HG03025 (cell line): ENCODE results near the gene GTF2B.
"Not testable (repeated sequence)": the region's sequence is repeated elsewhere in the genome, so short reads cannot be mapped to it uniquely, and the experiment has no call there.

Experiments
- ATAC-seq: cut with Tn5 transposase; IDR thresholded peaks from one replicate; pipeline ENCODE4 v1.9.1; 2021; ENCODE audit warnings: mild to moderate bottlenecking, moderate library complexity; ENCODE audit not compliant: unreplicated experiment, low FRiP score

GTF2B gene

DNA sequence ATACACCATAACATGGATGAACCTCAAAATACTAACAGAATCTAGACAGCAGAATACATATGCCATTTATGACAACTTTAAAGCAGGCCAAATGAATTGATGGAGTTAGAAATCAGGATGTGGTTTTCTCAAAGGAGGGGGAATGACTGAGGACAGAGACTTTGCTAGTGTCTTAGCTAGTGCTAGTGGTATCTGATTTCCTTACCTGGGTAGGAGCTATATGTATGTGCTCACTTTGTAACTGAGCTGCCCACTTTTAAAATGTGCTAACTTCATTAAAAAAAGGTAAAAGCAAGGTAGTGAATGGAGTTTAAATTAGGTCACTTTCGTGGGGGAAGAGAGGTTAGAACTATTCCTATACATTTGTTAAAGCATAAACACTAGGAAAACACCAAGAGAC lies 2.6 kb downstream of the GTF2B start:
- no peak for ATAC-seq

DNA sequence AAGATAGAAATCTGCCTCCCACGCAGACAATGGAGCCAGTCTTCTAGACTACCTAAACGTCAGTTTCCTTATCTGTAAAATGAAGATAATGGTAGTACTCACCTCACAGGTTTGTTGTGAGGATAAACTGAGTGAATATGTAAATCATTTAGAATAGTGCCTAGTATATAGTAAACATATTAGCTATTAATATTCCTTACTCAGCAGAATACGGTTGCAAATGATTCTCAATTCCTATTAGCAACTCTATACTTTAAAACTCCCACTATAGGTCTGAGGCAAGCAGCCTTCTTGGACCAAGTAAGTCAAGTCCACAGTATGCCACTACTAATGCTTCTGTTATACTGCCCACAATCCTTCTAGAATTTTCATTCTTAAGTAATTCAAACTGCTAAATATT lies 5.4 kb downstream of the GTF2B start:
- no peak for ATAC-seq

DNA sequence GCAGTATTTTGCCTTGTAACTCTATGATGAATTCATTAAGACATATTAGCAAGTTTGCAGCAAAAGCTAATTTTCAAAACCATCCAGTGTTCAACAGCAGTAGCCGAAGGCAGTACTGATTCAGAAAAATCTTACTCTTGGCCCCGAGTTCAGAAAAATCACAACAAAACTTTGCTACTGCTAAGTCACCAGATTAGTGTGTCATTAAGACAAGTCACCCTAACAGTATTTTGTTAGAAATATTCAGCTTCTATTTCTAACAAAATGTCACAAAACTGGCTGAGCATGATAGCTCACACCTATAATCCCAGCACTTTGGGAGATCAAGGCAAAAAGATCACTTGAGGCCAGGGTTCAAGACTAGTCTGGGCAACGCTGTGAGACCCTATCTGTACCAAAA lies 8.2 kb downstream of the GTF2B start:
- no peak for ATAC-seq

DNA sequence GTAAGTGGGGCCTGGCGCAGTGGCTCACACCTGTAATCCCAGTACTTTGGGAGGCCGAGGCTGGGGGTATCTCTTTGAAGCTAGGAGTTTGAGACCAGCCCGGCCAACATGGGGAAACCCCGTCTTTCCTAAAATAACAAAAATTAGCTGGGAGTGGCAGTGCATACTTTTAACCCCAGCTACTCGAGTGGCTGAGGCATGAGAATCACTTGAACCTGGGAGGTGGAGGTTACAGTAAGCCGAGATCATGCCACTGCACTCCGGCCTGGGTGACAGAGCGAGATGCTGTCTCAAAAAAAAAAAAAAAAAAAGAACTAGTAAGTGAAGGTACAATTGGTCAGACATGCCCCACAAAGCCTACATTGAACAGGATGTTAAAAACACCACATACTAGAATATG lies 10.7 kb downstream of the GTF2B start:
- ATAC-seq = not testable (repeated sequence)

DNA sequence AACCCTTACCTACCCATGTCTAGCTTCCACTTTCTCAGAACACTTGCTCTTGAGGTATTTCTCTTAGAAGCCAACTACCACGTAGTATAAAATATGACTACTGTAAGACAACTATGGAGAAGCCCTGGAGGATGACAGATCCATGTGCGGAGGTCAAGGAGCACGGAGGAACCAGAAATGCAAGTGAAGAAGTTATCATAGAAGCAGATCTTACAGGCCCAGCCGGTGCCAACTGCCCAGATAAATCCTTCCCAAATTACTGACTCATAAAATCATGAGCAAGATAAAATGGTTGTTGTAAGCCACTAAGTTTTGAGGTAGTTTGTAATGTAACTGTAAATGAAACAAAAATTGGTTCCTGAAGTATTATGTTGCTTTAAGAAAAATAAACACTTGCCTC lies 12.6 kb downstream of the GTF2B start:
- no peak for ATAC-seq

DNA sequence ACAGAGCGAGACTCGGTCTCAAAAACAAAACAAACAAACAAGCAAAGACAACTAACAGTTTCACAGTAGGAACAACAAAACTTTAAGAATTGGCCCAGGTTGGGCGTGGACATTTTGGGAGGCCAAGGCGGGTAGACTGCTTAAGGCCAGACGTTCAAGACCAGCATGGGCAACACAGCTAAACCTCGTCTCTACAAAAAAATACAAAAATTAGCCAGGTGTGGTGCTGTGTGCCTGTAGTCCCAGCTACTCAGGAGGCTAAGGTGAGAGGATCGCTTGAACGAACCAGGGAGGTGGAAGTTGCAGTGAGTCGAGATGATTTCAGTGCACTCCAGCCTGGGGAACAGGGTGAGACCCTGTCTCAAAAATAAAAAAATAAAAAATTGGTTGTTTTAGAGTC lies 13.5 kb downstream of the GTF2B start:
- no peak for ATAC-seq

DNA sequence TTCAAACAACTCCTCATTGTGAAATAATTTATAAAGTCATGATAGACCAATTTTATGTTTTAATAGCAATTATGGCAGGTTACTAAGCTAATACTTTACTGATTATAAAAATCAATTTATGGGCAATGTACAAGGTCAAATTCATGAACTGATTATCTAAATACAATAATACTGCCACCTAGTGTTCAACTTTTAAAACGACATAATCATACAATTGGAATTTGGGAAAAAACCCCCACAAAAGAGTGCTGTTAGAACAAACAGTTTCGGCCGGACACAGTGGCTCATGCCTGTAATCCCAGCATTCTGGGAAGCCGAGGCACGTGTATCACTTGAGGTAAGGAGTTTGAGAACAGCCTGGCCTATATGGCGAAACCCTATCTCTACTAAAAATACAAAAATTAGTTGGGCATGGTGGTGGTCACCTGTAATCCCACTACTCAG lies 14.0 kb downstream of the GTF2B start:
- ATAC-seq = no peak

DNA sequence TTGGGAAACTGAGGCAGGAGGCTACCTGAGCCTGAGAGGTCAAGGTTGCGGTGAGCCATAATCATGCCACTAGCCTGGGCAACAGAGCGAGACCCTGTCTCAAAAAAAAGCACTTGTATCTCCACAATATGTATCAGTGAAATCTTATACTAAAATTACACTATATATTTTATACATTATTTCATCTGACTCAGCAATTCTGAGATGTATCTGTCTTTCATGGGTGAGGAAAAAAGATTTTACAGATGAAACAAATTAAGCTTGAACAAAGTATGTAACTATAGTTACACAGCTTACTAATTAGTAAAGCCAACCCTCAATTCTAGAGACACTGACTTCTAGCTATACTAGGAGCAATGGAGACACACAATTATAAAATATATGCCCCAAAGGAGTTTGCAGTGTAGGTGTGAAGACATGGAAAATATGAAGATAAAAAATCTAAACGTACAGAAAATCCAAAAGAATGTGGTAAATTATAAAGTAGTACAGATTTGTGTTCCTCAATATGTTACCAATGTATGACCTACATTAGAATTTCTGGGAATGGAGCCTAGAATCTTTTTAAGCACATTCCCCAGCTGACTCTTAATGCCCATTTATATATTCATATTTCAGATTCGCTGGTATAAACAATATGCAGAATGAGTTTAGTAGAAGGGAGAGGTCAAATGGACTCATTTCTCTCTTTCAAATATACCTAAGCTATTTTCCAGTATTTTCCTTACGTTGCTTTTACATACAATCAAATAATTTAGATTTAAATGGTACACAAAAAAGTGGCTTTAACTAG lies 14.6 kb downstream of the GTF2B start:
- ATAC-seq = no peak

DNA sequence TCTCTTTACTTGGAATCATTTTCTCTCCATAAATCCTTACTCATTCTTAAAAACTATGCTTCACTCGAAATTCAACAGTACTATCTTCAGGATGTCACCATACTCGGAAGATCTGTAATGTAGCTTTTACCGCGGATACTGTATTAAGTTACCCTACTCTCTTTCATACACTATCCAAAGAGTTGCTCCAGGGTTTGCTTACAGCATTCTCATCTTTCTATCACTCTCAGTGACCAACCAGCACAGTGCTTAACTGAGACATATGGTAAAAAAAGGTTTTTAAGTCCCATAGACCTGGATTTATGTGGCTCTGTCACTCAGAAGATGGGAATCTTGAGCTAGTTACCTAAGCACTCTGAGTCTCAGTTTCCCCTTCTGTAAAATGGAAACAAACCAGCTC lies 15.8 kb downstream of the GTF2B start:
- no peak for ATAC-seq

DNA sequence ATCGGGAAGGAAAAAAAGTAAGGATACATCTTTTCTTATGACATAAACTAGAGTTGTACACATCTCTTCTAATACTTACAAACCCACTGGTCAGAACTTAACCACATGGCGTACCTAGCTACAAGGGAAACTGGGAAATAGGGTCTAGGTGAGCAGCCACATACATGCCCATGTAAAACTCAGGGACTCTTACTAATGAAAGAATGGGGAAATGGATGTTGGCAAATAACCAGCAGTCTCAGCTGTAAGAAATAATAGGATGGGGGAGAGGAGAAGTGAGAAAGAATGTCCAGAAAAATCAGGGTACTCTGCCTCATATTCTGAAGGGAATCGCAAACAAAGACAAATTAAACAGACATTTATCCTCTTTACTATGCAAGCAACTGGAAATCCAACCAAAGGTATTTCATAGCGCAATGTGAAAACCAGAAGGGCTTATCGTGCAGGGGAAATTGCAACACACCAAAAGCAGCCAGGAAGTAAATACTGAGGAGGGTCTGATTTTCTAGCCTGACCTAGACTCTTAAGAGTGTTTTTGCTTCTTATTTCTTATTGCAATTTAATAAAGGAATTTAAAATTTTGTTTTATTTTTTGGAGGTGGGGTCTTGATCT lies 17.5 kb downstream of the GTF2B start:
- no peak for ATAC-seq

DNA sequence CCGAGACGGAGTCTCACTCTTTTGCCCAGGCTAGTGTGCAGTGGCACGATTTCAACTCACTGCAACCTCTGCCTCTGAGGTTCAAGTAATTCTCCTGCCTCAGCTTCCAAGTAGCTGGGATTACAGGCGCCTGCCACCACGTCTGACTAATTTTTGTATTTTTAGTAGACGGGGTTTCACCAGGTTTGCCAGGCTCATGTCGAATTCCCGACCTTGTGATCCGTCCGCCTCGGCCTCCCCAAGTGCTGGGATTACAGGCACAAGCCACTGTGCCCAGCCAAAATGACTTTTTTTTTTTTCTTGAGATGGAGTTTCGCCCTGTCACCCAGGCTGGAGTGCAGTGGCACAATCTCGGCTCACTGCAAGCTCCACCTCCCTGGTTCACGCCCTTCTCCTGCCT lies 21.7 kb downstream of the GTF2B start:
- not testable (repeated sequence) for ATAC-seq

DNA sequence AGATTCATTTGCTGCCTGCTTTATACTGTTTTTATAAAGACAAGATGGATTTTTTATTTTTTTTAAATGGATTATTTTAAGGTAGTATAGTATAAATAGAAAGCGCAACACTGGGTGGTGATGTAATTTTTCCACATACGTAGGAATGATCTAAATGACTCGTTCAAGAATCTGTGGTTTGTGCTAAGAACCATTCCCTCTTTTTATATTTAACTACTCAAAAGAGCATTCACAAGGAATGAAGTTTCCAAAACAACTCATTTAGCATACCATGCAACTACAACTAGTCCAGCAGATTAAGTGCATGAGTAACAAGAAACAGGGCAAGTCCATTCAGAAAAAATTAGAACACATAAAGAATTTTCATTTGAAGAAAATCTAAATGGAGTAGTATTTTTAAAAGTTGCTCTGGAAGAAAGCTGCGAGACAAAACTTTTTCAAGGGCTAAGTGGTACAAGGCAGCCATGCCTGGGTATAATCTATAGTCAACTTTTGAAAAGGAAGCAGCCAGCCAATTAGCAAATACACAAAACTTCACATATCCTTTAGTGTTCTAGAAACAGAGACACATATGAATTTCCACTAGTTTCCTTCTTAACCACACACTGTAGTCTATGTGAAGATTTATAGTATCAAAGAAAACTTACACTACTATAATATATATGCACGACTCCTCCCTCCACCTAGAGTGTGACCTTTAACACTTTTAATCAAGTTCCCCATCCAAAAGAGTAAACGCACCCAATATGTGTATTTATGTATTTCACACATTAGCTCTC lies 23.4 kb downstream of the GTF2B start:
- ATAC-seq = no peak

DNA sequence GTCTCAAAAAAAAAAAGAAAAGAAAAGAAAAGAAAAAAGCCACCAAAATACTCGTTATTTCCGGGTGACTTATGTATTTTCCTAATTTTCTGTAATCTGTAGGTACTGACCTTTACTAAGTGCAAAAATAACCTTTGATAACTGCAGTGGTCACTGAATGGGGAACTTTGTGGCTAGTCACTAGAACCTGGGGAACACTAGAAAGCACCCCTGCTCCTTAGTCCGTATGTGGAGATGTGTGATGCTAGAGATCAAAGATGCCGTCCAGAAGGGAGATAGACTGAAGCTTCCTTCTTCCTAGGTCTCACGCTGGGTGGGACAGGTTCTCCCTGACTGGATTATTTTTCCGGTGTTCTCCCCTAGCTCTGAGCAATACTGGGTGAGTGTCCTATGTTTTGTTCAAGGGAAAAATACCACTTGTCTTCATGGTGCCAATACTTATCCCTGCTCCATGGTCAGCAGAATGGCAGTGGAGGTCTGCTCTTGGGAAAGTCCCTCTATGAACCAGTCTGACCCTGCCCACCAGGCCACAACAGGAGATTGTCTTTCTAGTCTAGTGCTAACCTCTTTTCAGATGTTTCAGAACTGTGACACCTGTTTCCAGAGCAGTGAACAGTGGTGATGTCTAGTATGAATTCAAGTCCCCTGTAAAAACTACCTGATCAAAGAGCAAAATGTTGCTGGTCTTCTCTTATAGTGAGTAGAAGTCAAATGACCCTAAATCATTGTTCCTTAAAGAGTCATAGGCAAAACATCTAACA lies 39.9 kb downstream of the GTF2B start:
- ATAC-seq = no peak

DNA sequence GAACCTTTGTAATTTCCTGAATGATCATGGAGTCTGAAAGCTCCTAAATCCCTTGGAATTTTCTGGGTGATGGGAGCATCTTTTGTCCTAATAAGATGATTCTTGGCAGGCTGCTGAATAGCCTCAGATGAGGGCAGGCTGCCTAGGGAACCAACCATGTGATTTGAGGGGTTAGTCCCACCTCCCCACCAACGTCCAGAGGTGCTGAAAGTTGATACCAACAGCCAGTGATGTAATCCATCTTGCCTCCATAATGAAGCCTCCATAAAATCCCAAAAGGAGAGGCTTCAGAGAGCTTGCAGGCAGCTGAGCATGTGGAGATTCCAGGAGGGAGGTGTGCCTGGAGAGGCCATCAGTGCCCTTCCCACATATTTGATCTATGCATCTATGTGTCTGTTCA lies 43.7 kb downstream of the GTF2B start:
- no peak for ATAC-seq

DNA sequence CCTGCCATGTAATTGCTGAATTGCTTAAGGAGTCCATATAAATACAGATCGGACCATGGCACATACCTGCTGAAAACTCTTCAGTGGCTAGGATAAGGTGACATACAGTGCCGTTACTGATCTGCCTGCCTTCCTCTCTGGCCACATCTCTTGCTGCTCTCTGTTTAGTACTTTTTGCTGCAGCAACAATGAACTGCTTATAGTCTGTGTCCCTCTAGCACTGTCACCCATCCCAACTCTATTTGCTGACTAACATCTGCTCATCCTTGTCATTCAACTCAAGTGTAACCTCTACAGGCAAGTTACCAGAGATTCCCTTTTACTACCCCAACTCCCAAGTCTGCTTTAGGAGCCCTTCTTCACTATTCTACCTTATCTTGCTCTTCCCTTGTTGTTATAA lies 65.6 kb downstream of the GTF2B start:
- ATAC-seq = no peak

DNA sequence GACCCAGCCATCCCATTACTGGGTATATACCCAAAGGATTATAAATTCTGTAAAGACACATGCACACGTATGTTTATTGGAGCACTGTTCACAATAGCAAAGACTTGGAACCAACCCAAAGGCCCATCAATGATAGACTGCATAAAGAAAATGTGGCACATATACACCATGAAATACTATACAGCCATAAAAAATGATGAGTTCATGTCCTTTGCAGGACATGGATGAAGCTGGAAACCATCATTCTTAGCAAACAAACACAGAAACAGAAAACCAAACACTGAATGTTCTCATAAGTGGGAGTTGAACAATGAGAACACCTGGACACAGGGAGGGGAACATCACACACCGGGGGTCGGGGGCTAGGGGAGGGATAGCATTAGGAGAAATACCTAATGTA lies 71.7 kb downstream of the GTF2B start:
- not testable (repeated sequence) for ATAC-seq

DNA sequence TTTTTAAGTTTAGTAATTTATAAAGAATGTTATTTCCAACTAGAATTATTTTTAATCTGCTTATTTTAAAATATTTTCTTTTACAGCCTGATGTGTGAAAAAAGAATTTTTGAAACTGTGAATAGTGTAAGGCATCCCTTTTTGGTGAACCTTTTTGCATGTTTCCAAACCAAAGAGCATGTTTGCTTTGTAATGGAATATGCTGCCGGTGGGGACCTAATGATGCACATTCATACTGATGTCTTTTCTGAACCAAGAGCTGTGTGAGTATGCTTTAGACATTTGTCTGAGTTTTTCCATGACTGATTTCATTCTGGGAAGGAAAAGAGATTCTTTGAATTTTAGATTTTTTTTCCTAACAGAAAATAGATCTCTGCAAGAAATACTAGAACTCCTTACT lies 77.9 kb downstream of the GTF2B start:
- ATAC-seq = no peak

DNA sequence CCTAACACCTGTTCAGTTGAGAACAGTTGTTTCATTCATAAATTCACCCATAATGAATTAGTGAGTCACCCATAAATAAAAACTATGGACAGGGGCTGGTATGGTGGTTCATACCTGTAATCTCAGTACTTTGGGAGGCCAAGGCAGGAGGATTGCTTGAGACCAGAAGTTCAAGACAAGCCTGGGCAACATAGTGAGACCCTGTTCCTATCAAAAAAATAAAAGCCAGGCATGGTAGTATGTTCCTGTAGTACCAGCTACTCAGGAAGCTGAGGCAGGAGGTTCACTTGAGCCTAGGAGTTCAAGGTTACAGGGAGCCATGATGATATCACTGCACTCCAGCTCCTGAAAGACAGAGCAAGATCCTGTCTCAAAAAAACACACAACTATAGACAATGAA lies 79.0 kb downstream of the GTF2B start:
- ATAC-seq = no peak

DNA sequence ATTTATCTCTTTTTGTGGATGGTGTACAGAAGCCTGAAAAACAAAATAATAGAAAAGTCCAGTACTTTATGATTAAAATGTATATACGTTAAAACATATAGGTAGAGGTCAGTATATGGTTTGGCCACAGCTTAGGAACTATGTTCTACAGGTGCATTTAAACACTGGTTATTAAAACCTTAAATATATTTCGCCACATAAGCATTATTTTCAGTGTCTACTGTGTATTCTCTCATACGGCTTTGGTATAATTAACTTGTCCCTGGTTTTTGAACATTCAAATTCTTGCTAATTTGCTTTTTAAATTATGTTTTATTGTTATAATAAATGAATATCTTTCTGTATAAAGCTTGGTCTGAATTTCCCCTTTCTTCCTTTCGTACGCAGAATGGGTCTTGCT lies 87.9 kb downstream of the GTF2B start:
- no peak for ATAC-seq

DNA sequence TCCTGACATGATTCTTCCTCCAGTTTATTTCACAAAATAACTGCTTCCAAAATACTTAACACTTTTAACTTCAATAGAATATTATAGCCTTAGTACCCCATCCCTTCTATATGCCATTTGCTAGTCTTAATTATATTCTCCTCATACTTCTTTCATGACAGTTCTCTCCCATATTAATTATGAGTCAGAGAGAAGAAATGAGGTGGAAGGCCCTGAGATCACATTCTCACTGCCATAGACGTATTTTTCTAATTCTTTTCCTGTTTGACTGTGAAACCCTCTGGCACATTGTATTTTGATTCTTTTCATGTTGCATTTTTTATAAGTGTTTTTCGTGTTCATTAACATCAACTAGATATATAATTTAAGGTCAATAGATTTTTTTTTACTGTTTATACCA lies 88.4 kb downstream of the GTF2B start:
- no peak for ATAC-seq
